22Rv1 (cell line): ENCODE results near the gene ATP13A1.

Experiments used
- CTCF ChIP-seq: fragments of 450-650 bp; IDR thresholded peaks from 2 replicates; pipeline ENCODE4 v1.5.1; 2017; ENCODE audit warnings: mild to moderate bottlenecking
- ZFX ChIP-seq: fragments of 450-650 bp; IDR thresholded peaks from 2 replicates; pipeline ENCODE4 v1.6.1; 2017; ENCODE audit warnings: antibody characterized with exemption, borderline replicate concordance

- no peak for TF ChIP-seq CTCF
- TF ChIP-seq ZFX, result no peak
Observed at GRCh38 chr19:19630062-19630414, 33.4 kb downstream of the ATP13A1 start.
